GM23338 (cell line): ENCODE data around the gene PHRF1. TPM values are rescaled to one million over a fixed set of nuclear protein-coding genes. Genes with fewer than 3 reads are reported as not detected.

Source experiments
- ATAC-seq: fragments of 200-7000 bp; cut with Tn5 transposase; 3 replicates; pipeline ENCODE4 v1.9.1; 2020
- DNase-seq: peaks from one replicate; pipeline ENCODE4 v3.0.0-alpha.2; 2015; ENCODE audit warnings: low spot score
- H2AFZ ChIP-seq: fragments of 200-600 bp; sonication (generic); 2 replicates; pipeline ENCODE4 v1.8.0; 2016; ENCODE audit warnings: antibody characterized with exemption, mild to moderate bottlenecking, moderate library complexity
- H3F3A ChIP-seq: fragments of 200-600 bp; sonication (generic); replicated peaks from 2 replicates; pipeline ENCODE4 v1.8.0; 2017; ENCODE audit warnings: antibody characterized with exemption, mixed run types, low read depth
- H3K27ac ChIP-seq: fragments of 200-600 bp; sonication (generic); 2 replicates; pipeline ENCODE4 v1.6.1; 2016; ENCODE audit warnings: low read depth
- H3K27me3 ChIP-seq: fragments of 200-600 bp; sonication (generic); 2 replicates; pipeline ENCODE4 v1.8.0; 2016; ENCODE audit warnings: mild to moderate bottlenecking, mixed run types, moderate library complexity; ENCODE audit not compliant: insufficient read depth
- H3K36me3 ChIP-seq: fragments of 200-600 bp; sonication (generic); 2 replicates; pipeline ENCODE4 v1.8.0; 2016; ENCODE audit warnings: mild to moderate bottlenecking; ENCODE audit not compliant: insufficient read depth
- H3K4me1 ChIP-seq: fragments of 200-600 bp; sonication (generic); 2 replicates; pipeline ENCODE4 v1.8.0; 2016; ENCODE audit warnings: mild to moderate bottlenecking, moderate library complexity; ENCODE audit not compliant: insufficient read depth
- H3K4me2 ChIP-seq: fragments of 200-600 bp; sonication (generic); 2 replicates; pipeline ENCODE4 v1.7.1; 2017; ENCODE audit warnings: mixed run types
- H3K4me3 ChIP-seq: fragments of 200-600 bp; sonication (generic); 2 replicates; pipeline ENCODE4 v1.6.1; 2016; ENCODE audit warnings: mixed run types
- H3K79me2 ChIP-seq: fragments of 200-600 bp; sonication (generic); replicated peaks from 2 replicates; pipeline ENCODE4 v1.8.0; 2017; ENCODE audit warnings: mild to moderate bottlenecking; ENCODE audit not compliant: insufficient read depth
- H3K9me2 ChIP-seq: fragments of 200-600 bp; sonication (generic); 2 replicates; pipeline ENCODE4 v1.8.0; 2017; ENCODE audit not compliant: insufficient read depth
- H4K20me1 ChIP-seq: fragments of 200-600 bp; sonication (generic); replicated peaks from 2 replicates; pipeline ENCODE4 v1.8.0; 2017; ENCODE audit warnings: mild to moderate bottlenecking; ENCODE audit not compliant: insufficient read depth
- H3K27ac Mint-ChIP-seq: 2 replicates; pipeline ENCODE4 v1.8.0; 2020; ENCODE audit warnings: inconsistent platforms, mild to moderate bottlenecking, moderate library complexity, mixed read lengths
- H3K27me3 Mint-ChIP-seq: 3 replicates; pipeline ENCODE4 v1.8.0; 2022; ENCODE audit warnings: low read depth, mild to moderate bottlenecking, moderate library complexity, mixed read lengths, inconsistent platforms; ENCODE audit not compliant: insufficient read depth, poor library complexity
- H3K36me3 Mint-ChIP-seq: 3 replicates; pipeline ENCODE4 v1.8.0; 2021; ENCODE audit warnings: low read depth, mild to moderate bottlenecking, inconsistent platforms, moderate library complexity, mixed read lengths
- H3K4me1 Mint-ChIP-seq: 3 replicates; pipeline ENCODE4 v1.8.0; 2020; ENCODE audit warnings: mild to moderate bottlenecking, inconsistent platforms, mixed read lengths
- H3K4me3 Mint-ChIP-seq: 3 replicates; pipeline ENCODE4 v1.8.0; 2021; ENCODE audit warnings: moderate library complexity, mild to moderate bottlenecking, inconsistent platforms, mixed read lengths
- H3K9me3 Mint-ChIP-seq: 3 replicates; pipeline ENCODE4 v1.8.0; 2020; ENCODE audit warnings: moderate library complexity, mild to moderate bottlenecking, inconsistent platforms, mixed read lengths
- ETS1 ChIP-seq: IDR thresholded peaks from 2 replicates; pipeline ENCODE4 v1.6.1; 2016; ENCODE audit warnings: antibody characterized with exemption
- EZH2 ChIP-seq: fragments of 200-600 bp; sonication (generic); IDR thresholded peaks from one replicate; pipeline ENCODE4 v1.8.0; 2017; ENCODE audit warnings: antibody characterized with exemption, mild to moderate bottlenecking, low read depth; ENCODE audit not compliant: unreplicated experiment
- JUNB ChIP-seq: IDR thresholded peaks from one replicate; pipeline ENCODE4 v1.6.1; 2016; ENCODE audit warnings: antibody characterized with exemption; ENCODE audit not compliant: unreplicated experiment
- NANOG ChIP-seq: IDR thresholded peaks from 2 replicates; pipeline ENCODE4 v1.6.1; 2016; ENCODE audit warnings: antibody characterized with exemption, borderline replicate concordance
- REST ChIP-seq: IDR thresholded peaks from one replicate; pipeline ENCODE4 v1.6.1; 2018; ENCODE audit warnings: antibody characterized with exemption; ENCODE audit not compliant: unreplicated experiment
- STAT1 ChIP-seq: IDR thresholded peaks from one replicate; pipeline ENCODE4 v1.6.1; 2016; ENCODE audit warnings: antibody characterized with exemption; ENCODE audit not compliant: unreplicated experiment
- ZNF114 ChIP-seq: fragments of 250-450 bp; sonication (Bioruptor Pico); IDR thresholded peaks from 2 replicates; pipeline ENCODE4 v1.5.0; 2020; ENCODE audit warnings: mild to moderate bottlenecking, moderate library complexity
- ZNF462 ChIP-seq: fragments of 250-450 bp; sonication (Bioruptor Pico); IDR thresholded peaks from 2 replicates; pipeline ENCODE4 v1.5.0; 2020; ENCODE audit warnings: mild to moderate bottlenecking, moderate library complexity
- polyA plus RNA-seq: library from polyadenylated mRNA; unstranded; fragments of >200 nt; fragmentation: Nextera tagmentation; extraction: Ambion mirVana; gene quantifications from 2 replicates; pipeline ENCODE4 v1.2.1, GENCODE V29; 2016
- total RNA-seq: library from RNA; depleted of rRNA; stranded (reverse); fragments of >200 nt; shearing (Covaris generic); gene quantifications from 2 replicates; pipeline ENCODE4 v1.2.3, GENCODE V29; 2014

Gene PHRF1
- total and polyA plus RNA-seq, 2 experiments from 2014 or later = 11.0 to 45.9 TPM

- H3K4me3 Mint-ChIP-seq = no peak overlapping the region
- H3K27me3 Mint-ChIP-seq = peaks cover 20% of the 10 kb centered on the region
- no peaks in the 10 kb centered on the region for H4K20me1 ChIP-seq
- ATAC-seq = no peak; the same call in 2 of the 3 replicates
- no peaks in the 10 kb centered on the region for H3K36me3 ChIP-seq
- no peak overlapping the region for H3K4me3 ChIP-seq
- H3K36me3 Mint-ChIP-seq = peaks cover 28% of the 10 kb centered on the region; the same call in 2 of the 3 replicates
- H3K9me3 Mint-ChIP-seq = no peaks in the 10 kb centered on the region
- TF ChIP-seq JUNB = no peak
- TF ChIP-seq ZNF114 (CRISPR knock-in tag) = no peak
- TF ChIP-seq ZNF462 (CRISPR knock-in tag) = no peak
- TF ChIP-seq REST = no peak
- TF ChIP-seq EZH2 = no peak
- TF ChIP-seq NANOG = no peak
- no peak for TF ChIP-seq ETS1
- no peak for TF ChIP-seq STAT1
- H3K27ac ChIP-seq = no peak overlapping the region
- peaks cover 6% of the 10 kb centered on the region; the same call in 2 of the 3 replicates for H3K4me1 Mint-ChIP-seq
- H3K27ac Mint-ChIP-seq = no peak overlapping the region
- no peak overlapping the region for H3K4me2 ChIP-seq
- H3K9me2 ChIP-seq = no peaks in the 10 kb centered on the region
- no peak overlapping the region for H2AFZ ChIP-seq
- peaks cover 6% of the 10 kb centered on the region for H3K27me3 ChIP-seq
- DNase-seq = no peak
- H3K4me1 ChIP-seq = peaks cover 5% of the 10 kb centered on the region; the same call in 1 of the 2 replicates
- 0 out of 2 replicates have a peak, but pooled peaks cover 5% of the 10 kb centered on the region for H3F3A ChIP-seq
- no peaks in the 10 kb centered on the region for H3K79me2 ChIP-seq
Measured at GRCh38 chr11:645536-645935, 69.3 kb downstream of the PHRF1 start.
